ENCODE measurements around the gene DYNC2H1. TPM values are rescaled to one million over a fixed set of nuclear protein-coding genes. Genes with fewer than 3 reads are reported as not detected.
"Not testable (repeated sequence)": the region's sequence is repeated elsewhere in the genome, so short reads cannot be mapped to it uniquely, and the experiment has no call there.

Gene DYNC2H1
- total RNA-seq, 1 donor from 2014 or later, result 22.1 TPM

- TF ChIP-seq CTCF (IDR thresholded peaks at IDR 0.05), result no peak
- intact Hi-C loops (cut with DNase I), result no loop called here
- Histone ChIP-seq H3K27ac (no peak overlapping the region), H3K4me3 (no peak overlapping the region), H3K36me3 (peaks cover 31% of the 10 kb centered on the region), H3K27me3 (ENCODE audit: low read depth) (no peaks in the 10 kb centered on the region), H3K4me1 (no peaks in the 10 kb centered on the region), H3K9me3 (no peaks in the 10 kb centered on the region)
- ATAC-seq (no peak), DNase-seq (no peak)
These were observed 16.2 kb downstream of the DYNC2H1 start for GRCh38 chr11:103125462-103125861.

GRCh38 chr11:103141986-103142385 is 32.8 kb downstream of the DYNC2H1 start:
- DNase-seq; H3K4me3 ChIP-seq; H3K9me3 ChIP-seq; H3K27ac ChIP-seq; intact Hi-C loops (cut with DNase I); H3K4me1 ChIP-seq; ATAC-seq; H3K27me3 ChIP-seq (ENCODE audit: low read depth): not testable (repeated sequence)
- H3K36me3 ChIP-seq, result peaks cover 14% of the 10 kb centered on the region

GRCh38 chr11:103147627-103148026 is 38.4 kb downstream of the DYNC2H1 start:
- no peak for ATAC-seq
- peaks cover 14% of the 10 kb centered on the region for H3K36me3 ChIP-seq
- intact Hi-C loops (cut with DNase I), result no loop called here

GRCh38 chr11:103157542-103157941 is 48.3 kb downstream of the DYNC2H1 start:
- Histone ChIP-seq H3K36me3 (peaks cover 20% of the 10 kb centered on the region), H3K4me3 (no peak overlapping the region), H3K27ac (no peak overlapping the region), H3K9me3 (no peaks in the 10 kb centered on the region), H3K27me3 (ENCODE audit: low read depth) (no peaks in the 10 kb centered on the region), H3K4me1 (no peaks in the 10 kb centered on the region)
- intact Hi-C loops (cut with DNase I), result no loop called here
- no peak for TF ChIP-seq CTCF (IDR thresholded peaks at IDR 0.05)
- ATAC-seq (no peak), DNase-seq (no peak)

More at GRCh38 chr11:103147627-103148026, 38.4 kb downstream of the DYNC2H1 start:
- H3K27ac ChIP-seq, result no peak overlapping the region
- H3K27me3 ChIP-seq (ENCODE audit: low read depth), result no peaks in the 10 kb centered on the region
- TF ChIP-seq CTCF (IDR thresholded peaks at IDR 0.05), result no peak
- no peaks in the 10 kb centered on the region for H3K9me3 ChIP-seq
- no peaks in the 10 kb centered on the region for H3K4me1 ChIP-seq
- H3K4me3 ChIP-seq, result no peak overlapping the region
- no peak for DNase-seq

GRCh38 chr11:103164093-103164796 is 55.0 kb downstream of the DYNC2H1 start:
- Histone ChIP-seq H3K9me3 (no peaks in the 10 kb centered on the region), H3K4me1 (no peaks in the 10 kb centered on the region), H3K27me3 (ENCODE audit: low read depth) (no peaks in the 10 kb centered on the region), H3K4me3 (no peak overlapping the region), H3K36me3 (peaks cover 41% of the 10 kb centered on the region), H3K27ac (no peak overlapping the region)
- ATAC-seq, result peak in 1 of 2 donors; percentile 80
- DNase-seq, result no peak
- TF ChIP-seq CTCF (IDR thresholded peaks at IDR 0.05), result no peak
- intact Hi-C loops (cut with DNase I), result no loop called here

- ATAC-seq (no peak), DNase-seq (no peak)
- TF ChIP-seq CTCF (IDR thresholded peaks at IDR 0.05), result no peak
- no peaks in the 10 kb centered on the region for H3K27me3 ChIP-seq (ENCODE audit: low read depth)
- intact Hi-C loops (cut with DNase I), result no loop called here
- H3K4me1 ChIP-seq, result no peaks in the 10 kb centered on the region
- H3K27ac ChIP-seq, result no peak overlapping the region
- peaks cover 27% of the 10 kb centered on the region for H3K36me3 ChIP-seq
- H3K9me3 ChIP-seq, result no peaks in the 10 kb centered on the region
- H3K4me3 ChIP-seq, result no peak overlapping the region
These were observed 57.9 kb downstream of the DYNC2H1 start for GRCh38 chr11:103167166-103167565.

Measured in lower lobe of right lung (tissue), 2 donors.